BJ (cell line): ENCODE measurements around the gene CD63. TPM values are rescaled to one million over a fixed set of nuclear protein-coding genes. Genes with fewer than 3 reads are reported as not detected.

Experiments
- CTCF ChIA-PET: fragments of 350-600 bp; formaldehyde crosslinking; extraction: SDS; loops from one replicate; lab custom pipeline; 2021; ENCODE audit warnings: antibody characterized with exemption, inconsistent platforms; lab: Yijun Ruan, JAX
- POLR2A ChIA-PET: fragments of 300-600 bp; sonication (Branson Sonifier 250); formaldehyde crosslinking; extraction: SDS; loops from one replicate; lab custom pipeline; 2021; ENCODE audit warnings: antibody characterized with exemption; lab: Charles Lee
- DNase-seq: peaks from one replicate; pipeline ENCODE4 v3.0.0-alpha.2; 2011; ENCODE audit warnings: low read depth
- H3K27me3 ChIP-seq: 2 replicates; pipeline ENCODE4 v1.6.0; 2011; ENCODE audit warnings: low read length; ENCODE audit not compliant: control insufficient read depth, insufficient read depth
- H3K36me3 ChIP-seq: 2 replicates; pipeline ENCODE4 v1.5.1; 2011; ENCODE audit warnings: low read length; ENCODE audit not compliant: control insufficient read depth, insufficient read depth
- H3K4me3 ChIP-seq: 2 replicates; pipeline ENCODE4 v1.5.1; 2011; ENCODE audit warnings: low read depth, mild to moderate bottlenecking, control low read depth, low read length
- CTCF ChIP-seq: IDR thresholded peaks from 2 replicates; pipeline ENCODE4 v1.5.1; 2011; ENCODE audit warnings: low read depth, mild to moderate bottlenecking, control low read depth, inconsistent platforms, low read length, moderate library complexity; ENCODE audit not compliant: insufficient read depth
- polyA plus RNA-seq: library from polyadenylated mRNA; depleted of rRNA; stranded (reverse); fragments of >200 nt; gene quantifications from 2 replicates; pipeline ENCODE4 v1.2.3, GENCODE V29; 2011

Gene CD63
- polyA plus RNA-seq, 1 experiment, result 974 TPM

GRCh38 chr12:55736076-55736475 is 7.3 kb upstream of the CD63 start:
- ChIA-PET POLR2A (no interaction called here), CTCF (interaction anchor here (1.1 to 10.9 kb wide), 9 partner anchors 12 to 293 kb away, joined by 3 to 86 read pairs (median 26); partner anchors contain the start of genes DGKA and RDH5)
- TF ChIP-seq CTCF, result no peak
- no peaks in the 10 kb centered on the region for H3K27me3 ChIP-seq
- no peak overlapping the region for H3K4me3 ChIP-seq
- DNase-seq, result no peak
- H3K36me3 ChIP-seq, result no peaks in the 10 kb centered on the region

GRCh38 chr12:55734595-55734994 is 5.8 kb upstream of the CD63 start:
- ChIA-PET CTCF (interaction anchor here (5.3 to 10.9 kb wide), 2 partner anchors 77 to 199 kb away, joined by 41 to 86 read pairs; partner anchors contain the start of gene DGKA), POLR2A (no interaction called here)

GRCh38 chr12:55733858-55734257 is 5.0 kb upstream of the CD63 start:
- Histone ChIP-seq H3K36me3 (no peaks in the 10 kb centered on the region), H3K27me3 (no peaks in the 10 kb centered on the region), H3K4me3 (no peak overlapping the region)
- no peak for TF ChIP-seq CTCF
- no peak for DNase-seq
- ChIA-PET CTCF (interaction anchor here (10.9 kb wide), 1 partner anchor 199 kb away, joined by 86 read pairs; the partner anchor contains the start of gene DGKA), POLR2A (no interaction called here)

More at GRCh38 chr12:55734595-55734994, 5.8 kb upstream of the CD63 start:
- no peak for TF ChIP-seq CTCF
- H3K27me3 ChIP-seq, result no peaks in the 10 kb centered on the region
- no peak for DNase-seq
- no peak overlapping the region for H3K4me3 ChIP-seq
- no peaks in the 10 kb centered on the region for H3K36me3 ChIP-seq

- Histone ChIP-seq H3K27me3 (no peaks in the 10 kb centered on the region), H3K4me3 (no peak overlapping the region), H3K36me3 (no peaks in the 10 kb centered on the region)
- TF ChIP-seq CTCF, result no peak
- POLR2A ChIA-PET, result no interaction called here
- no peak for DNase-seq
- CTCF ChIA-PET, result interaction anchor here (1.8 kb wide), 1 partner anchor 51 kb away, joined by 4 read pairs; a partner anchor contains a TSS
Observed at GRCh38 chr12:55733021-55733555, 4.3 kb upstream of the CD63 start.

- TF ChIP-seq CTCF, result no peak
- H3K27me3 ChIP-seq, result no peaks in the 10 kb centered on the region
- ChIA-PET CTCF (interaction anchor here (1.8 kb wide), 1 partner anchor 50 kb away, joined by 4 read pairs; a partner anchor contains a TSS), POLR2A (no interaction called here)
- no peak for DNase-seq
- peaks cover under 1% of the 10 kb centered on the region; the same call in 1 of the 2 replicates for H3K36me3 ChIP-seq
- H3K4me3 ChIP-seq, result no peak overlapping the region
Observed at GRCh38 chr12:55732288-55732687, 3.5 kb upstream of the CD63 start.
